Erythroblast (primary cell): Measurements from ENCODE around the gene LRRC70.

Experiments
- GATA1 ChIP-seq: IDR thresholded peaks from 2 replicates; pipeline ENCODE4 v1.6.1; 2011; ENCODE audit warnings: low read depth, mild to moderate bottlenecking, control low read depth, low read length, moderate library complexity
- POLR2A ChIP-seq: IDR thresholded peaks from 2 replicates; pipeline ENCODE4 v1.6.1; 2011; ENCODE audit warnings: mild to moderate bottlenecking, low read length

GRCh38 chr5:62576570-62577170, 1.9 kb upstream of the LRRC70 start:
- TF ChIP-seq POLR2A (no peak), GATA1 (no peak)
